ENCODE measurements around the gene RBM38.

The RBM38 gene

DNA sequence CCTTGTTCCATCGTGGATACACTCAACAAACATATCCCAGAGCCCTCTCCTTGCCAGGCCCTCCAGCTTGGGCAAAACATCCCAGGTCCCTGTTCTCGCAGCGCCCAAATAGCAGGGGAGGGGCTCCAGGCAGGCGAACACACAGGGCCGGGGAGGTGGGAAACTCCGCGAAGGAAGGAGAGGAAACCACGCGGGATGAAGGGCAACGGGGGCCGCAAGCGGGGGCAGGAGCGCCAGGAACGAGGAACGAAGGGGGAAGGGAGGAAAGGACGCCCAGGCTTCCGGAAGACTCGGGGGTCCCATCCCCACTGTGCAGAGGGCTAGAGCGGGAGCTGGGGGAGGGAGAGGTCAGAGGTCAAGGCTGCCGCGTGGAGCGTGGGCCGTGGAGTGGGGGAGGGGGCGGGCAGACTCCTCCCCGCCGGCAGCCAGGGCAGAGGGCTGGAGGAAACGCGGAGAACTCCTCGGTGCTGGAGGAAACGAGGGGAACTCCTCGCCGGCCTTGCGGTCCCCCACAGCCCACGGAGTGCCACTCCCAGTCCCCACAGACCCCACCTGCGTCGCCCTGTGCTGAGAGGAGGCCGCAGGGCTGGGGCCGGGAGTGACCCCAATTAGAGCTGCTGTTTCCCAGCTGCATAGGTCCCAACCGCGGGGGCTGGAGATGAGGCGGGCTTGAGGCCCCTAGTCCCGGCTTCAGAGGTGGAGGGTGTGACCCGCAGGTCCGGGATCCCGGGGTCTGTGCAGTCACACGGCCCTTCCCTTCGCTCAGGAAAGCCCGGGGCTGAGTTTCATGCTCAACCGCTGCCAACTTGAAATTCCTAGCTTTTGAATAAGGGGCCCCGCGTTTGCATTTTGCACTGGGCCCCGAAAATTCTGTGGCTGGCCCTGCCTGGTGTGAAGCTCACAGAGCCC, 1.2 kb upstream of the RBM38 start:
- no peak for FAIRE-seq

DNA sequence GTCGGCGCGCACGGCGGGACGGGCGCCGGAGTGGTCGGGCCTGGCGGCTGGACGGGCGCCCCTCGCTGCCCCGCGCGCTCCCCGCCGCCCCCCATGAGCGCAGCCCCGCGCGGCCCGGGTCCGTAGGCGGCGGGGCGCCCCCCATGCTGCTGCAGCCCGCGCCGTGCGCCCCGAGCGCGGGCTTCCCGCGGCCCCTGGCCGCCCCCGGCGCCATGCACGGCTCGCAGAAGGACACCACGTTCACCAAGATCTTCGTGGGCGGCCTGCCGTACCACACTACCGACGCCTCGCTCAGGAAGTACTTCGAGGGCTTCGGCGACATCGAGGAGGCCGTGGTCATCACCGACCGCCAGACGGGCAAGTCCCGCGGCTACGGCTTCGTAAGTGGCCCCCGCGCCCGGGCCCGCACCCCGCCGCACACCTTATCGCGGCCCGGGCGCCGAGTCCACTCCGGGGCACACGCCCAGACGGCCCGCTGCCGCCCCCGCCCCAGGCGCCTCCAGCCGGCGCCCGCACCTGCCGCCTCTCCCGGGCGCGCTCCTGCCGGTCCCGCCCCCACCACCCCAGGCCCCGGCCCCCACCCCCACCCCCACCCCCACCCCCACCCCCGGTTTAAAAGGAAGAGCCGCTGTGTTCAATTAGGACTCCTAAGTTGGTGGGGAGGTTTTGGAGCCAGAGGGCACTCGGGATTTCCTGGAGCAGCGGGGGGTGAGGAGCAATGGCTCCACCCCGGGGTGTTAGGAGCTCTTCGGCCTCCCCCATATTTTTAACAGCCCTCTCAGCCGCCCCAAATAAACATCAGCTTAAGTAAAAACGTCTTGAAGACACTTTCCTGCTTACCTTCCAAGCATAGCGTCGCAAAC, 474 bp downstream of the RBM38 start:
- DNase-seq (ENCODE audit: low spot score), result peak; percentile 64
- no peak for FAIRE-seq

More for the DNA sequence above, 1.2 kb upstream of the RBM38 start:
- DNase-seq (ENCODE audit: low spot score), result no peak

DNA sequence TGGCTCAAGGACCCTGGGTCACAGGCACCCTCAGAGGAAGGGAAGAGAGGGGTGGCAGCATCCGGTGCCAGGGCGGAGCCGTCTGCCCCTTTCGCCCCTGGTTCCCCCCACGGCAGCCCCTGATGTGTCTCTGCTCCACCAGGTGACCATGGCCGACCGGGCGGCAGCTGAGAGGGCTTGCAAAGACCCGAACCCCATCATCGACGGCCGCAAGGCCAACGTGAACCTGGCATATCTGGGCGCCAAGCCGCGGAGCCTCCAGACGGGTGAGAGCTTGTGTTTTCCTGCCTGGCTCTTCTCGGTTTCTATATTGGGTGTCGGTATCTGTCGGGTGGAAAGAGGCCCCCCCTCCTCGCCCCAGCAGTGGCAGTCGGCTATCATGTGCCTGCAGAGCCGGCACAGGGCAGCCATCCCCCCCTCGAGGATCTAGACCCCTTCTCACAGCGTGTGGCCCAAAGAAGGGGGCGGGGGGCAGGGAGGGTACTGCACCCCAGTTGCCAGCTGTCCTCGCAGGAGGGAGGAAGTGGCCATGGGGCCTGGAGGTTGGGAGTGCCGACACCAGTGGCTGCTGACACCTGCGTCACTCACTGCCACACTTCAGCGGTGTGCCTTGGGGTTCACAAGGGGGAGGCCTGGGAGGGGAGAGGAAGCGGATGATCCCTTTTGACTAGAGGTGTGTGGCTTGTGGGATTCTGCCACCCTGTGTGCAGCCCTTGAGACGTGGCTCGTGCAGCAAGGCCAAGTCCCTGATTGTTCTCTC, 1.5 kb downstream of the RBM38 start:
- FAIRE-seq (peak; percentile 62), DNase-seq (ENCODE audit: low spot score) (no peak)

DNA sequence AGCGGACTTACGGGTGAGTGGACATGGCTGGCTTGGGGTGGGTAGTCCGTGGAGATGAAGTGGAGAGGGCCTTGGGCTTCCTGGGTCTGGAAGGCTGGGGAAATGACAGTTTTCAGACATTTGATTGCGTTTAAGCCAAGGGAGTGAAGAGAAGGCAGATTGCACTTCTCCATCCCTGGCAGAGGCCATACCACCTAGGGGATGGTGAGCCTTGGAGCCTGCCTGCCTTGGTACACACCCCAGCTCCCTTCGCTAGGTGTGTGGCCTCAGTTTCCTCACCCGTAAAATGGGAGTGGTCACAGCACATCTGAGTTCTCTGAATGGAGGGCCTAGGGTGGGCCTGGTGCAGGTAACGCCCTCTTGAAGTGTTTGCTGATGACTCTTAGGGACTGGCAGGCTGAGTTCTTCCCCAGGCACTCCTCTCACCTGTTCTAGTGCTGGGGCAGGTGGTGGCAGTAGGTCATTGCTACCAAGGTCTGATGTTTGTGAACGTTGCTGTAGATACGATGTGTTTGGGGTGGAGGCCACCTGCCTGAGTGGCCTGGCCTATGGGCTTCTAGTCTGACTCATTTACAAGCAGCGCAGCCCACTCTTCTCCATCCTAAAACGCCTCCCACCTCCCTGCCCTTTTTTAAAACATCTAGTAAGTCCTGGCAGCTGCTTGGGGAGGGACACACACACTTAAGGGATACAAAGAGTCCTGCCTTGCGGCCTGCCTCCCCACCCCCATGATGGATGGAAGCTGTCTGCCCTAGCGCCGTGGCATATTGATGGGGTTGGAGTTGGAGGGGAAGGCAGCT, 2.3 kb downstream of the RBM38 start:
- no peak for DNase-seq (ENCODE audit: low spot score)
- no peak for FAIRE-seq

DNA sequence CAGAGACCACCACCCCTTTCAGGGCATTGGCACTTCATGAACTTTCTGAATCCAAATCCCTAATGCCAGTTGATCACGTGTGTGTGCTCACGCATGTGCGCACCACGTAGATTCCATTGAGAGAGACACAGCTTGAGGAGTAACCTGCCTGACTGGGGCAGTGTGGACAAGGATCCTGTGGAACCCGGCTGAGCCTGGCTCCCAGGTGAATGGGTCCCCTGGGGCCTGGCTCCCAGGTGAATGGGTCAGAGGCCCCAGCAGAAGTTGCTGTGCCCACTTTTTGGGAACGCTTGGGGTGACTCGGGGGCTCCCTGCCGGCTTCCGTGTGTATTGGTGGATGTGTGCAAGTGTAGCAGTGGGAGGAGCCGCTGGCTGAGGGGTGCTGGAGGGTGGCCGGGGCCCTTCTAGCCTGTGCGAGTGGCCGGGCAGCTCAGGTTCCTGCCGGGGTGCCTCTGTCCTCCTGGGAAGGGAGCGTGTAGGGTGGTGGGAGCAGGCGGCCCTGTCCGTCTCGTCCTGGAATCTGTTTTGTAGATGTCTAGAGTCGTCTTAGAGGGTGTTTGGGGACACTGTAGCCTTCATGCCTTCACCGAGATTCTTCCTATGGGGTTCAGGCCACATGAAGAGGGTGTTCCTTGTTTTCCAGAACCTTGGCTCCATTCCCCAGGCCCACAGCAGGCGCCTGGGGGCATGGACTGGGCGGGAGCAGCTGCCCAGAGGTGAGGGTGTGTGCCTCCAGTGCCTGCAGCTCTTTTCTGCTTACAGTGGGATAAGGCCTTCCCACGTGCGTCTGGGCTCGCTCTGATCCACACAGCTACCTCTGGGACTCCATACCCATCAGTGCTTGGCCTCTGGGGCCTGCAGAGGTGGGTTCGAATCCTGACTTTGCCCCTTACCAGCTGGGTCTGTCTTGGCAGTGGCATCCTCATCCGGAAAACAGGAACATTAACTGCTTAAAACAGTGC, 3.2 kb downstream of the RBM38 start:
- FAIRE-seq (no peak), DNase-seq (ENCODE audit: low spot score) (no peak)

DNA sequence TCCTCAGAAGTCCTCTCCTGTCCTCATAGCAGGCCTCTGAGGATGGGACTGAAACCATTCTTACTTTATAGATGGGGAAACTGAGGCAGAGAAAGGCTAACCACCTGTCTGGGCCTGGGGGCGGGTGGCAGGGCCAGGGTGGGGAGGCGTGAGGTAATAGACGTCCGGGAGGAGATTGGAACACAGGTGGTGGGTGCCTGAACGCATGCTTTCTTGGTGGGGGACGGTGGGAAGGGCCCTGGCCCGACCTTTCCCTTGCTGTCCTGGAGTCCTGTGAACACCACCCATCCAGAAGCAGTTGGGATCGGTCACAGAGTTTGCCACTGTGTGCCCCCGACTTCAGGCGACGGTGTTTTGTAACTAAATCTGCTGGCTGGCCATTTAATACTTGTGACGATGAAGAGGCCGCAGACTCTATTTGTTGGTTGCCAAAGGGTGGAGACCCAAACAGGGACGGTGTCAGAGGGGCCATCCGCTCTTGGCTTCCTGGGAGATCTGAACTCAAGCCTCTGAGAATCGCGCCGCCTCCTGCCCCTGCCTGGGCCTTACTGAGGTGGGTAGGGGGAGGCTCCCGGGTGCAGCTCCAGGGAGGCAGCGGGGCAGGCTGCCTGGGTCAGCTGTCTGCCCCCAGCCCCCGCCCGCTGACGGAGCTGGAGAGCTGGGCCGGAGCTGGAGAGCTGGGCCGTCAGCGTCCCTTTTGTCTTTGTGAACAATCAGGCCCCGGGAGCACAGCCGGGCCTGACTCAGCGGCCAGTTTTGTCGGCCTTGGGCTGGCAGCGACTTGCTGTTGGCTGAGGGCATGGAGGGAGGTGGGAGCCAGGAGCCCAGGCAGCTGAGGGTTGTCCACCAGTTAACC, 4.1 kb downstream of the RBM38 start:
- FAIRE-seq (no peak), DNase-seq (ENCODE audit: low spot score) (peak; percentile 42)

DNA sequence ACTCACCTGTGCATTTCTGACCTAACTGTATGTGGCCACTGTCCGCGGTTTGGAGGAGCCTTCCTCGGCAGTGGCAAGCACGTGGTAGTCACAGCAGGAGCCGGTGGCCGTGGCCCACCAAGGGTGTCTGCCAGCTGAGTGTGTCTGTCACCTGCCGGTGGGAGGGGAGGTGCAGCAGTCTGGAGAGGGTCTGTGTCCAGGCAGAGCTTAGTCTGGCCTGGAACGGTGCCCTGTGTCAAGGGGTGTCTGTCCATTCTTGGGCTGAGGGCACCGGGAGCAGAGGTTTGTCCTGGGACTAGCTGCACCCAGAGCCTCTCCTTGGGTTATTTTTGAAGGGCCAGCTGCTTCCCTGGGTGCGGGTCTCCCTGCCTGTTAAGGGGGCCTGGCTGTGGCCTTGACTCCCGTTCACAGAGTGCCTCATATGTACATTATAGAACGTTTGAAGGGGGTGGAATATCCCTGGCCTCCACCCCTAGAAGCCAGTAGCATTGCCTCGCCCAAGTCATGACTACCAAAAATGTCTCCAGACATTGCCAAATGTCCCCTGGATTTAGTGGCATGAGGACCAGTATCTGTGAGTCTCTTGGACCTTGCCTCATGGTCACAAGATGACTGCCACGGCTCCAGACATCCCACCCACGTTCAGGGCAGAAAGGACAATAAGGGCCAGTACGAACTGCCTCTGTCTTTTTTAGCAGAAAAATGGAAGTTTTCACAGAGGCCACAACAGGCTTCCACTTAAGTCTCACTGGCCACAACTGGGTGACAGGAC, 5.2 kb downstream of the RBM38 start:
- no peak for FAIRE-seq
- DNase-seq (ENCODE audit: low spot score), result no peak

DNA sequence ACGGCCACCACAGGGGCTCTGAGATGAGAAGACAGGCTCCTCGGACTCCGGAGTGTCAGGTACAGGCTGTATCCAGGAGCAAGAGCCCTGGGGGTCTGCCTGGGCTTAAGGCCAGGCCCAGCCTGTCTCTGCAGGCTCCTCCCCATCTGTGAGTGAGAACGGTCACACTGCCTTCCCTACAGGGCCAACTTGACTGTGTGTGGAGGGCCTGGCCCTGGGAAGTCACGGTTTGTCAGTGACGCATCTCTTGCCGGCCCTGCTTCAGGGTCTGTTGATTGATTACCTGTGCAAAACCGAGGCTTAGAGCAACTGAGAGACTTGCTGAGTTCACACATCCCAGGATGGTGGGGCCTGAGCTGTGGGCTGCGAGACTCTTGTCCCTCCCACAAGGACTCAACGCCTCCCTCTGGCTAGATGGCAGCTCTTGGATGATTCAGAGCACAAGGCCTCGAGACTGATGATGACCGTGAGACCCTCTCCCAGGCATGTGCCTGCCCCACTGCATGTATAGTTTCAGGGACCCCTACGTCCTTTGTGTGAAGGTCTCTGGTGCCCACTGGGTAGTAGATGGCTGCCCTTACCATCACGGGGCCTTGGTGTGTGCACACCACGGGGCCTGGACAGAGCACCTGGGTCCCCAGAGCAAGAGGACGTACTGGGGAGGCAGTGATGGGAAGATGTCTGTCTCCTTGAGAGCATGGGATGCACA, 5.9 kb downstream of the RBM38 start:
- DNase-seq (ENCODE audit: low spot score) (no peak), FAIRE-seq (peak; percentile 53)

DNA sequence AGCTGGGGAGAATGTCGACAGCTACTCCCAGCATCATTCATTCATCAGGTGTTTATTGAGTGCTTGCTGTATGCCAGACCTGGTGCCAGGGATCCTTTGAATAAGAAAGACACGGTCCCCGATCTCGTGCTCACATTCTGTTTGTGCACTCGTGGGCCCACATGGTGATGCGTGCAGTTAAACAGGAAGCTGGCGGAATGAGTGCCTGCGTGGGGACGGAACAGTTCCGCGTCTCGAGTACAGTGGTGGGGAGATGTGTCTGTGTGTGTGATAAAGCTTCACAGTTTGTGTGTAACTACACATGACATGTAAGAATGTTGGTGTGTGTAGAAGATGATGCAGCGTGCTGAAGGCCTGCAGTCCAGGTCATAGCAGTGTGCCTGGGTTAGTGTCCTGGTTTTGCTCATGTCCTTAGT, 6.5 kb downstream of the RBM38 start:
- DNase-seq (ENCODE audit: low spot score) (no peak), FAIRE-seq (peak; percentile 81)

DNA sequence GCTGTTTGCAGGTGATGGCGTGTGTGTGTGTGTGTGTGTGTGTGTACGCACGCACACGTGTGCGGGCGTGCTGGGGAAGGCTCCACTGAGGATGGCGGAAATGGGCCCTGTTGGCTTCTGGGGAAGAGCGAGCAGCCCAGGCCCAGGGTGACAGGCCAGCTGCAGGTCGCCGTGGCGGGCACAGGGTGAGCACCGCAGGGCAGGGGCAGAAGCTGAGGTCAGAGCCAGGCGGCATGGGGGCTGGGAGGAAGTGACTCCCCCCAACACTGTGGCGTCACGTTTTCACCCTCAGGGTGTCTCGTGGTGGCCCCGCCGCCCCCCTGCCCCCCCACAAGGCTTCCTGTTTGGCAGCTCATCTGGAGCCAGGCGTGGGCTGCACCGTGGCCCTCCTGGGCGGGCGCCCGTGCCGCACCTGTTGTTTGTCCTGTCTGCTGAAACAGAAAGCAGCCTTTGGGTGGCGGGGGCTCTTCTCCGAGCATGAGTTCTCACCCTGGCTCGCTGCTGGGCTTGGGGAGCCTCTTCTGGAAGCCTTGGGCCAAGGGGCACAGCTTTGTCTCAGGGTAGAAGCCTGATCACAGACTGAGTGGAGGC, 7.1 kb downstream of the RBM38 start:
- DNase-seq (ENCODE audit: low spot score) (no peak), FAIRE-seq (peak; percentile 48)

DNA sequence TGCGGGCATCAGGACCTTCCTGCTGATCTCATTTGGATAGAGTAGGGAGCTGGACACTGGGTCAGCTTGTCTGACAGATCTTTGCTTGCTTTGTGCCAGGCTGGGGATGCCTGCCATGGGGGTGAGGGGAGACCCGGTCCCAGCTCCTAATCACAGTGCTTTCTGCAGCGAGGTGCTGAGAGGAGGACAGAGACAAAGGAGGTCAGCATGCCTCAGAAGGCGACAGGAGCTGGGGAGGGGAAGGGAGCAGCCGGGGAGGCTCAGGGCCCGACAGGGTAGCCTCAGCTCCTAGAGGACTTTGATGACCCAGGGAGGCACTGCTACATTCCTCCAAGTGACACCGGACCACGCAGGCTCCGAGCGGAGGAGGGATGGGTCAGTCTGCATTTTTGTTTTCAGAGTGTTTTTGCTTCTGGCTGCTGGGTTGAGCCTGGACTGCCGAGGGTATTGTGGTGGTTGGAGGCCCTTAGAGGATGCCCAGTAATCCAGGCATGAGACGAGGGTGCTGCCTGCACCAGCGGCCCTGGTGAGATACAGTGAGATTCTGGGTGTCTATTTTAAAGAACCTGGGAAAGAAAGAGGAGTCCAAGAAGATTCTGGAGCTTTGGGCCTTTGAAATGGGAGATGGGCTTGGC, 7.8 kb downstream of the RBM38 start:
- FAIRE-seq (peak; percentile 68), DNase-seq (ENCODE audit: low spot score) (no peak)

DNA sequence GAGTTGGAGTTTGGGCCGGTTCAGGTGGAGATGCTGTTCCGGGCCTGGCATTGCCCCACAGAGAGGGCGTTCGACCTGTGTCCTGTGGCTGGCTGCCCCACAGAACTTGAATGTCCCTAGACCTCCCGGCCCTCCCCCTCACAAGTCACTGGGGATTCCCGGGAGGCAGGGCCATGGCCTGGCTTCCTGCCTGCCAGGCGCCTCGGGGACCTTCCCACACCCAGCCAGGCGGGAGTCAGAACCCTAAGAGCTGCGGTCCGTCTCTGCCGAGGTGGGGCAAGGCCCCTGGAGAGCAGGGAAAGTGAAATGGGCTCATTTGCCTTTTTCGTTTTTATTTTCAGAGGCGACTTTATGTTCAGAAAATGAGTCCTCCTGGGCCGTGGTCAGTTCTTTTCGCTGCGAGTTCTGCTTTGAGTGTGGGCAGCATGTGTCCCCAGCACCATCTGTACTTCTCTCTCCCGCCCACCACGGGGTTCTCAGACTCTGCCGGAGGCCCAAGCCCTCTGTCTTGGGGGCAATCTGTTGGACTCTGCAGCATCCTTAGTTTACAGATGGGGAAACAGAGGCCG, 8.5 kb downstream of the RBM38 start:
- no peak for FAIRE-seq
- DNase-seq (ENCODE audit: low spot score), result no peak

DNA sequence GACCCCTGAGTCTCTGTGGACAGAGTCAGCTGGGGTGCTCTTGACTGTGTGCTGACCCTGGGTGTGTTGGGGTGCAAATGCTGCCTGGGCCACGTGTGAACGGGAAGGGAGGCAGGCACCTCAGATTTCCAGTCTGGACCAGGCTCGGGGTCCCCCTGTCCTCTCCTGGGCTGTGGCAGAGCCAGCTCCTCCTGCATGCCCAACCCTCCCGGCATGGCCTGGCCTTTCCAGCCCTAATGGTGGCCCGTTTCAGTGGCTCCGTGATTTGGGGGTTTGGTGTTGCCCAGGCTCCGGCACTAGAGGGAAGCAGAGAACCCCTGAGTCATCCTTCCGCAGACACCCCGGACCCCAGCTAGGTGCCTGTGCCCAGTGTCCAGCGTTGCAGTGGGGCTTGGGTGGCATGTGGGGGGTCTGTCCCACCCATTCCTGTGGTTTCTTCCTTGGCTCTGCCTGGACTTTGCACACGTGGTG, 9.1 kb downstream of the RBM38 start:
- no peak for FAIRE-seq
- DNase-seq (ENCODE audit: low spot score), result no peak

DNA sequence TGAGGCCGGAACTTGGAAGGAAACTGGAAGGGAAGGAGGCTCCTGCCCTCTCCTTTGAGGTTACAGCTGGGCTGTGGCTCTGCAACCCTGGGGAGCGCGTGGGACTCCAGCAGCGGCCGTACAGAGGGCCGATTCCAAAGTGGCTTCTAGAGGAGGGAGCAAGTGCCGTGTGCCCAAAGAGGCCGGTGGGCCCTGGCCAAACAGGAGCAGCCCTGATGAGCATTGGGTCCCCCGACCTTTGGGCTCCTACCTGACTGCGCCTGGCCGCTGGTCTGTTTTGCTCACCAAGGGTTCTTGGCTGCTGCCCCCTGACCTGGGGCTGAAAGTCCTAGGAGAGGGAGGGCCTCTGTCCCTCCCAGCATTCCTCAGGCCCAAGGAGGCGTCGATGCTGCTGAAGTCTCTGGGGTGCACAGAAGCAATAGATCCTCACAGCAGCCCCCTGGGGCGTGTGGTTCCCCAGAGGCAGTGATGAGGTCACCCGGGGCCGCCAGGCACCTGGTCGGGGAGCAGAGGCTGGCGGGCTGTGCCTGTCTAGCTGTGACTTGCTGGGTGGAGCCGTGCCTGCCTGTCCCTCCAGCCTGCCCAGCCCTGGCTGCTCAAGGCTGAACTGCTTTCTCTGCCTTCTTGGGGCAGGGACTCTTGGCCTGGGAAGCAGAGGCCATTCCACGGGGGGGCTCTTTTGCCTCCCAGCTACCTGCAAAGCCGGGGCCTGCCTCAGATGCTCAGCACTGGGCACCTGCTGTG, 9.8 kb downstream of the RBM38 start:
- DNase-seq (ENCODE audit: low spot score) (no peak), FAIRE-seq (no peak)

DNA sequence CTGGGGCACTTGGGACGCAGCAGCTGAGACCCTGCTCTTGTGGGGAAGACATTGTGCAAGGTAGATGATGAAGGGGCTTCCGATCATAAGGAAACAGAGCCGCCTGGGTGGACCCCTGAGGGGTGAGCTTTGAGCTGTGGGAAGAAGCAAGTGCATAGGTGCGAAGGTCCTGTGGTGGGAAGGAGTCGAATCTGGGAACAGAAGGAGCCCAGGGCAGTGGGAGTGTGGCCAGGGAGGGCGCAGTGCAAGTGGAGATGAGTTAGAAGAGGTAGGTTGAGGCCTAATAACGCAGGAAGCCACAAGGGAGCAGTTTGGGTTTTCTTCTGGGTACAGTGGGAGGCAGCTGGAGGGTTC, 10.3 kb downstream of the RBM38 start:
- FAIRE-seq, result no peak
- no peak for DNase-seq (ENCODE audit: low spot score)
